ENCODE data around the gene TM6SF1.

The TM6SF1 gene

GRCh38 chr15:83062768-83063180 lies 44.7 kb upstream of the TM6SF1 start:
- peaks cover 34% of the 10 kb centered on the region for H3K36me3 ChIP-seq (ENCODE audit: insufficient read depth, low read length)
- peak overlapping the region in 1 of 2 experiments; percentile 28; a peak in 1 of 4 replicates for H3K4me3 ChIP-seq (ENCODE audit: low read depth in 1 of 2, low read length in 2 of 2)
- peaks cover 44% of the 10 kb centered on the region for H4K20me1 ChIP-seq (ENCODE audit: insufficient read depth, low read length)
- peaks cover 59% of the 10 kb centered on the region for H3K4me1 ChIP-seq (ENCODE audit: insufficient read depth, low read length)
- H3K9ac ChIP-seq (ENCODE audit: low read depth, low read length): peak overlapping the region; percentile 7; the same call in 1 of the 2 replicates
- peak overlapping the region; percentile 75; the same call in 1 of the 2 replicates for H3K4me2 ChIP-seq (ENCODE audit: insufficient read depth, low read length)
- no peak overlapping the region for H2AFZ ChIP-seq (ENCODE audit: low read depth, low read length)
- H3K27me3 ChIP-seq (ENCODE audit: insufficient read depth, low read length, poor library complexity): no peaks in the 10 kb centered on the region
- H3K9me3 ChIP-seq (ENCODE audit: insufficient read depth, low read length, severe bottlenecking): no peaks in the 10 kb centered on the region
- TF ChIP-seq CTCF (IDR thresholded peaks at IDR 0.05; ENCODE audit: borderline replicate concordance, extremely low read depth, low read length, poor library complexity, severe bottlenecking) (no peak), EZH2 (IDR thresholded peaks at IDR 0.05; ENCODE audit: borderline replicate concordance, low read depth, low read length, severe bottlenecking) (no peak)
- ATAC-seq (ENCODE audit: insufficient read depth, low read depth): no peak
- no peak overlapping the region for H3K27ac ChIP-seq (ENCODE audit: low read length)
- H3K79me2 ChIP-seq (ENCODE audit: insufficient read depth, low read length): peaks cover 93% of the 10 kb centered on the region
- DNase-seq: no peak

DNA sequence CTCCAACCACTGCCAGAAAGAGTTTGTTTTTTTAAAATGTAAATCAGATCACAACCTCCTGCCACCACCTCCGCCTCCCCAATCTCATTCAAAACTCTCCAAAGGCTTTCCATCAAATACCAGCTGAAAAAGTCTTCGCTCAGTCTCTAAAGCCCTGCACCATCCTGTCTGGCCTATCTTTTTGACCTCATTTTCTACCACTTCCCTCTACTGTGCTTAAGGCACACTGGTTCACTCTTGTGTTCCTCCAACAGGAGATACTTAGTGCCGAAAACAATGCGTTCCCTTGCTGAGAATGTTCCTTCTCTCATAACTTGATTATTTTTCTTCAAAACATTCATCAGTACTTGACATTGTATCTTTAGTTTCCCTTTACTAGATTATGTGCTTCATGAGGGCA lies 43.9 kb upstream of the TM6SF1 start:
- H3K4me1 ChIP-seq (ENCODE audit: insufficient read depth, low read length): peaks cover 62% of the 10 kb centered on the region
- peak overlapping the region; percentile 75 for H3K4me2 ChIP-seq (ENCODE audit: insufficient read depth, low read length)
- no peaks in the 10 kb centered on the region for H3K27me3 ChIP-seq (ENCODE audit: insufficient read depth, low read length, poor library complexity)
- H4K20me1 ChIP-seq (ENCODE audit: insufficient read depth, low read length): peaks cover 40% of the 10 kb centered on the region
- ATAC-seq (ENCODE audit: insufficient read depth, low read depth) (no peak), DNase-seq (no peak)
- H3K27ac ChIP-seq (ENCODE audit: low read length): no peak overlapping the region
- H3K36me3 ChIP-seq (ENCODE audit: insufficient read depth, low read length): peaks cover 31% of the 10 kb centered on the region
- peak overlapping the region in 1 of 2 experiments; percentile 98; a peak in 1 of 4 replicates for H3K4me3 ChIP-seq (ENCODE audit: low read depth in 1 of 2, low read length in 2 of 2)
- TF ChIP-seq EZH2 (IDR thresholded peaks at IDR 0.05; ENCODE audit: borderline replicate concordance, low read depth, low read length, severe bottlenecking) (no peak), CTCF (IDR thresholded peaks at IDR 0.05; ENCODE audit: borderline replicate concordance, extremely low read depth, low read length, poor library complexity, severe bottlenecking) (no peak)
- peaks cover 85% of the 10 kb centered on the region for H3K79me2 ChIP-seq (ENCODE audit: insufficient read depth, low read length)
- H3K9me3 ChIP-seq (ENCODE audit: insufficient read depth, low read length, severe bottlenecking): no peaks in the 10 kb centered on the region
- no peak overlapping the region for H3K9ac ChIP-seq (ENCODE audit: low read depth, low read length)
- H2AFZ ChIP-seq (ENCODE audit: low read depth, low read length): no peak overlapping the region

GRCh38 chr15:83064859-83065258 lies 42.6 kb upstream of the TM6SF1 start:
- H3K36me3 ChIP-seq (ENCODE audit: insufficient read depth, low read length): peaks cover 31% of the 10 kb centered on the region
- peaks cover 62% of the 10 kb centered on the region for H3K4me1 ChIP-seq (ENCODE audit: insufficient read depth, low read length)
- no peak for DNase-seq
- H3K4me3 ChIP-seq (ENCODE audit: low read depth in 1 of 2, low read length in 2 of 2): peak overlapping the region; percentile 73 to 98; a peak in 3 of 4 replicates
- H3K9ac ChIP-seq (ENCODE audit: low read depth, low read length): peak overlapping the region; percentile 92
- peaks cover 72% of the 10 kb centered on the region for H3K79me2 ChIP-seq (ENCODE audit: insufficient read depth, low read length)
- peaks cover 40% of the 10 kb centered on the region for H4K20me1 ChIP-seq (ENCODE audit: insufficient read depth, low read length)
- H3K27ac ChIP-seq (ENCODE audit: low read length): peak overlapping the region; percentile 17; the same call in 1 of the 2 replicates
- ATAC-seq (ENCODE audit: insufficient read depth, low read depth): no peak
- H2AFZ ChIP-seq (ENCODE audit: low read depth, low read length): no peak overlapping the region
- H3K27me3 ChIP-seq (ENCODE audit: insufficient read depth, low read length, poor library complexity): no peaks in the 10 kb centered on the region
- no peaks in the 10 kb centered on the region for H3K9me3 ChIP-seq (ENCODE audit: insufficient read depth, low read length, severe bottlenecking)
- H3K4me2 ChIP-seq (ENCODE audit: insufficient read depth, low read length): peak overlapping the region; percentile 75
- TF ChIP-seq CTCF (IDR thresholded peaks at IDR 0.05; ENCODE audit: borderline replicate concordance, extremely low read depth, low read length, poor library complexity, severe bottlenecking) (no peak), EZH2 (IDR thresholded peaks at IDR 0.05; ENCODE audit: borderline replicate concordance, low read depth, low read length, severe bottlenecking) (no peak)

Data from DND-41 (cell line).